ENCODE data around the gene TRPC4AP. TPM values are rescaled to one million over a fixed set of nuclear protein-coding genes. Genes with fewer than 3 reads are reported as not detected.

The TRPC4AP gene
- total RNA-seq, 1 experiment from 2014 or later: 48.6 TPM

DNA sequence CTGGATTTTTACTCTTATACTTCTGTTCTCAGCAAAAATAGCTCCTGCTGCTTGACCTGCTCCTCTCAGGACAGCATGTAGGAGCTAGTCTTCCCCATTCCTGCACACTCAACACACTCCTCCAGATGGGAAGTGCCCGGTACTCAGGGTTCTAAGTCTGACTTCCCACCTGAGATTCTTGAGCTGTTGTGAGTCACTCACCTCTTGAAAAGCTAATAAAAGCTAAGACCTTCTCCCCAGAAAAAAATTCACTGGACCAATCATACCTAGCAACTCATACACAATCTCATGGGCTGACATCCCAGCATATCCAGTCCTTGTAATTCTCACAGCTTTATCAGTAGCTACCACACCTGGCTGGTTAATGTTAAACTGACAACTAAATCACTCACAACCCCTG lies 53.5 kb downstream of the TRPC4AP start:
- Histone ChIP-seq H3K9me3 (ENCODE audit: control insufficient read depth in 1 of 2, insufficient read depth in 1 of 2, low read depth in 1 of 2, low read length in 2 of 2) (no peaks in the 10 kb centered on the region), H3K4me3 (replicated peaks in 1 of 2; ENCODE audit: low read depth in 1 of 2, low read length in 2 of 2) (no peak overlapping the region), H3K36me3 (ENCODE audit: control insufficient read depth in 1 of 2, insufficient read depth in 2 of 2, low read length in 2 of 2) (peaks cover 8 to 16% of the 10 kb centered on the region in 2 experiments), H3K79me2 (ENCODE audit: insufficient read depth, low read length) (no peaks in the 10 kb centered on the region), H3K27ac (ENCODE audit: low read depth, low read length) (no peak overlapping the region), H3K9me2 (ENCODE audit: insufficient read depth) (no peaks in the 10 kb centered on the region), H3K4me1 (ENCODE audit: control insufficient read depth in 1 of 2, insufficient read depth in 2 of 2, low read length in 2 of 2) (peaks cover 0 to 5% of the 10 kb centered on the region in 2 experiments; a peak in 1 of 4 replicates), H3K27me3 (ENCODE audit: insufficient read depth, low read length) (no peaks in the 10 kb centered on the region), H3K9ac (ENCODE audit: low read length) (no peak overlapping the region), H4K20me1 (ENCODE audit: insufficient read depth) (no peaks in the 10 kb centered on the region), H2AFZ (ENCODE audit: low read depth, low read length, poor library complexity, severe bottlenecking) (no peak overlapping the region), H3K4me2 (ENCODE audit: low read length) (no peak overlapping the region)
- TF ChIP-seq CEBPB (IDR thresholded peaks at IDR 0.05; ENCODE audit: low read depth): no peak
- no peak for TF ChIP-seq SIN3A (IDR thresholded peaks at IDR 0.05; ENCODE audit: low read depth)
- TF ChIP-seq, protein P1, sequence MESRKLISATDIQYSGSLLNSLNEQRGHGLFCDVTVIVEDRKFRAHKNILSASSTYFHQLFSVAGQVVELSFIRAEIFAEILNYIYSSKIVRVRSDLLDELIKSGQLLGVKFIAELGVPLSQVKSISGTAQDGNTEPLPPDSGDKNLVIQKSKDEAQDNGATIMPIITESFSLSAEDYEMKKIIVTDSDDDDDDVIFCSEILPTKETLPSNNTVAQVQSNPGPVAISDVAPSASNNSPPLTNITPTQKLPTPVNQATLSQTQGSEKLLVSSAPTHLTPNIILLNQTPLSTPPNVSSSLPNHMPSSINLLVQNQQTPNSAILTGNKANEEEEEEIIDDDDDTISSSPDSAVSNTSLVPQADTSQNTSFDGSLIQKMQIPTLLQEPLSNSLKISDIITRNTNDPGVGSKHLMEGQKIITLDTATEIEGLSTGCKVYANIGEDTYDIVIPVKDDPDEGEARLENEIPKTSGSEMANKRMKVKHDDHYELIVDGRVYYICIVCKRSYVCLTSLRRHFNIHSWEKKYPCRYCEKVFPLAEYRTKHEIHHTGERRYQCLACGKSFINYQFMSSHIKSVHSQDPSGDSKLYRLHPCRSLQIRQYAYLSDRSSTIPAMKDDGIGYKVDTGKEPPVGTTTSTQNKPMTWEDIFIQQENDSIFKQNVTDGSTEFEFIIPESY (IDR thresholded peaks at IDR 0.05; ENCODE audit: extremely low read depth, insufficient replicate concordance, low read length): no peak
- TF ChIP-seq SP1 (IDR thresholded peaks at IDR 0.05; ENCODE audit: low read depth): no peak
- TF ChIP-seq CBX3 (IDR thresholded peaks at IDR 0.05; ENCODE audit: low read depth): no peak
- TF ChIP-seq EGR1 (IDR thresholded peaks at IDR 0.05; ENCODE audit: low read depth): no peak
- TF ChIP-seq ZNF274 (IDR thresholded peaks at IDR 0.05; ENCODE audit: low read depth, low read length): no peak
- no peak for TF ChIP-seq EZH2 (IDR thresholded peaks at IDR 0.05)
- TF ChIP-seq, protein P2, sequence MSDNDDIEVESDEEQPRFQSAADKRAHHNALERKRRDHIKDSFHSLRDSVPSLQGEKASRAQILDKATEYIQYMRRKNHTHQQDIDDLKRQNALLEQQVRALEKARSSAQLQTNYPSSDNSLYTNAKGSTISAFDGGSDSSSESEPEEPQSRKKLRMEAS (IDR thresholded peaks at IDR 0.05): no peak
- no peak for TF ChIP-seq FOSL1 (IDR thresholded peaks at IDR 0.05; ENCODE audit: low read depth)
- TF ChIP-seq ZFX (IDR thresholded peaks at IDR 0.05): no peak
- no peak for TF ChIP-seq YY1 (IDR thresholded peaks at IDR 0.05; ENCODE audit: extremely low read depth, insufficient replicate concordance, low read depth, low read length)
- TF ChIP-seq JUND (IDR thresholded peaks at IDR 0.05): no peak
- TF ChIP-seq POLR2A (IDR thresholded peaks at IDR 0.05; ENCODE audit: borderline replicate concordance, extremely low read depth, insufficient read depth, insufficient read length): no peak
- TF ChIP-seq POLR2AphosphoS5 (IDR thresholded peaks at IDR 0.05; ENCODE audit: low read depth, low read length): no peak
- TF ChIP-seq, protein P3, sequence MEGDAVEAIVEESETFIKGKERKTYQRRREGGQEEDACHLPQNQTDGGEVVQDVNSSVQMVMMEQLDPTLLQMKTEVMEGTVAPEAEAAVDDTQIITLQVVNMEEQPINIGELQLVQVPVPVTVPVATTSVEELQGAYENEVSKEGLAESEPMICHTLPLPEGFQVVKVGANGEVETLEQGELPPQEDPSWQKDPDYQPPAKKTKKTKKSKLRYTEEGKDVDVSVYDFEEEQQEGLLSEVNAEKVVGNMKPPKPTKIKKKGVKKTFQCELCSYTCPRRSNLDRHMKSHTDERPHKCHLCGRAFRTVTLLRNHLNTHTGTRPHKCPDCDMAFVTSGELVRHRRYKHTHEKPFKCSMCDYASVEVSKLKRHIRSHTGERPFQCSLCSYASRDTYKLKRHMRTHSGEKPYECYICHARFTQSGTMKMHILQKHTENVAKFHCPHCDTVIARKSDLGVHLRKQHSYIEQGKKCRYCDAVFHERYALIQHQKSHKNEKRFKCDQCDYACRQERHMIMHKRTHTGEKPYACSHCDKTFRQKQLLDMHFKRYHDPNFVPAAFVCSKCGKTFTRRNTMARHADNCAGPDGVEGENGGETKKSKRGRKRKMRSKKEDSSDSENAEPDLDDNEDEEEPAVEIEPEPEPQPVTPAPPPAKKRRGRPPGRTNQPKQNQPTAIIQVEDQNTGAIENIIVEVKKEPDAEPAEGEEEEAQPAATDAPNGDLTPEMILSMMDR (IDR thresholded peaks at IDR 0.05 in 2 of 3, conservative IDR thresholded peaks at IDR 0.05 in 1 of 3; ENCODE audit: borderline replicate concordance in 1 of 3, insufficient read depth in 1 of 3, low read depth in 2 of 3, low read length in 2 of 3): no peak
- TF ChIP-seq TCF7L2 (IDR thresholded peaks at IDR 0.05; ENCODE audit: borderline replicate concordance, extremely low read depth, insufficient read depth, insufficient read length): no peak
- ChIA-PET RAD21 (ENCODE audit: low non-redundant PET in 1 of 2, low total read pairs in 2 of 2, uncharacterized antibody in 2 of 2, unreplicated experiment in 2 of 2) (no interaction called here), POLR2A (no interaction called here), CTCF (interaction anchor here (1.9 kb wide), 1 partner anchor 57 kb away, joined by 7 read pairs; no protein-coding TSS in a partner anchor)
- BruUV-seq (replicated peaks): no TSS peak
- intact Hi-C loops (cut with micrococcal nuclease): no loop called here
- DNase-seq (ENCODE audit: low read depth, low spot score) (no peak), ATAC-seq (no peak)
